GM18502 (cell line): Measurements from ENCODE around the gene COMMD7.
"Not testable (repeated sequence)": the region's sequence is repeated elsewhere in the genome, so short reads cannot be mapped to it uniquely, and the experiment has no call there.

ENCODE experiments used
- ATAC-seq: cut with Tn5 transposase; IDR thresholded peaks from one replicate; pipeline ENCODE4 v1.9.1; 2021; ENCODE audit warnings: mild to moderate bottlenecking; ENCODE audit not compliant: unreplicated experiment, poor library complexity

COMMD7 gene

GRCh38 chr20:32737371-32738223 lies 5.7 kb downstream of the COMMD7 start:
- ATAC-seq: no peak

GRCh38 chr20:32731882-32732266 lies 11.4 kb downstream of the COMMD7 start:
- ATAC-seq: no peak

- ATAC-seq: not testable (repeated sequence)
Observed at GRCh38 chr20:32729334-32729733, 13.9 kb downstream of the COMMD7 start.

GRCh38 chr20:32728435-32728834 lies 14.8 kb downstream of the COMMD7 start:
- not testable (repeated sequence) for ATAC-seq

- no peak for ATAC-seq
Observed at GRCh38 chr20:32727683-32728082, 15.6 kb downstream of the COMMD7 start.

GRCh38 chr20:32718749-32719348 lies 24.4 kb downstream of the COMMD7 start:
- no peak for ATAC-seq

GRCh38 chr20:32711346-32711745 lies 31.9 kb downstream of the COMMD7 start:
- ATAC-seq: no peak

GRCh38 chr20:32709632-32710121 lies 33.6 kb downstream of the COMMD7 start:
- ATAC-seq: no peak

GRCh38 chr20:32709029-32709631 lies 34.1 kb downstream of the COMMD7 start:
- not testable (repeated sequence) for ATAC-seq

- no peak for ATAC-seq
Observed at GRCh38 chr20:32707691-32708581, 35.3 kb downstream of the COMMD7 start.

- ATAC-seq: no peak
Observed at GRCh38 chr20:32706486-32706885, 36.8 kb downstream of the COMMD7 start.

- no peak for ATAC-seq
Observed at GRCh38 chr20:32702706-32703425, 40.4 kb downstream of the COMMD7 start.

GRCh38 chr20:32697608-32698007 lies 45.7 kb downstream of the COMMD7 start:
- ATAC-seq: no peak

GRCh38 chr20:32695089-32695488 lies 48.2 kb downstream of the COMMD7 start:
- ATAC-seq: no peak

- not testable (repeated sequence) for ATAC-seq
Observed at GRCh38 chr20:32688966-32689365, 54.3 kb downstream of the COMMD7 start.

GRCh38 chr20:32687180-32687532 lies 56.1 kb downstream of the COMMD7 start:
- ATAC-seq: no peak

- ATAC-seq: no peak
Observed at GRCh38 chr20:32686530-32687179, 56.6 kb downstream of the COMMD7 start.

- no peak for ATAC-seq
Observed at GRCh38 chr20:32685541-32686529, 57.4 kb downstream of the COMMD7 start.
